HG02840 (cell line): ENCODE results near the gene DDIAS.
"Not testable (repeated sequence)": the region's sequence is repeated elsewhere in the genome, so short reads cannot be mapped to it uniquely, and the experiment has no call there.

Experiments
- ATAC-seq: cut with Tn5 transposase; IDR thresholded peaks from one replicate; pipeline ENCODE4 v1.9.1; 2021; ENCODE audit warnings: mild to moderate bottlenecking, moderate library complexity, moderate number of reproducible peaks; ENCODE audit not compliant: unreplicated experiment, low FRiP score

The DDIAS gene

DNA sequence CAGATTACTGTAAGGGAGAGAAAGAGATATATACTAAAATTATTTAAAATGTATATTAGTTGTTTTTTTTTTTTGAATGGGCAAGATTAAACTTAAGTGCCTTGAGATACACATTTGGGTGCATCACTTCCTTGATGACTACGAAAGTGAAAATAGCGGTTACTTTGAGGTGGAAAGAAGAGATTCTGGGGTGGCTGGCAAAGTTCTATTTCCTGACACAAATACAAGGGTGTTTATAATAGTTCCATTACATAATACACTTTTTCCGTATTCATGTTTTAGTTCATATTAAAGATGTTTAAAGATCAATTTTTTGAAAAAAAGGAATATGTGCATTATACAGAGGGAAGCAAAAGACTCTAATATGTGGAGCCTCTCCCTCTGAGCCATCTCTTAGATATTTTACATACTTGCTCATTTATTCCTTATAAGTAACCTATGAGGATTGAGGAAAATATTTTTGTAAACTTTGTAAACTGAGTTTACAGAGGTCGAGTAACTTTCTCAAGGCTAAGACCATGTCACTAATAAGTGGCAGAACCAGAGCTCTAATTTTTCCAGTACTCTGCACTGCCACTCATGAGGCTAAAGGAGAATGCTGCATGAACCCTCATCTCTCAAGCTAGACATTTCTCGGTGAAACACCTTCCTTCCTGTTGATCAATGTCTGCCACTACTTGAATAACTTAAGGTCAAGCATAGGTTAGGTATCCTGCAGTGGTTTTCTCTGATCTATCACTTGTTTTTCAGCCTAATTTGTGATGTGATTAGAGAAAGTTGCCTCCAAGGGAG is 58.6 kb downstream of the DDIAS start:
- peak; percentile 81 for ATAC-seq

DNA sequence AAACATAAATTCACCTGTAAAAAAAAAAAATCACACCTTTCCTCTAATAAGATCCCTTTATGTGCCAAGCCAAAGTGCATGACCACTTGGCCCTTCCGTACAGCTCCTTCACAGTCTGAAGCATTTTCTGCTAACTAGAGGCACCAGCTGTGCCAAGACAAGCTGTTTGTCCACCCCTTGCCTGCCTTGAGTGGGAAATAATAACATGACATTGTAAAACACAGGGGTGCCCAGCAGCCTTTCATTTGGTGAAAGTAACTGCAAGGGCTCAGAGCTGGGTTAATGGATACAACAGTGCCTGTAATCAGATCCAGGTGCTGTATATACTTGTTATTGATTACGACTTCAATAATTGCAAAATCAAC is 59.2 kb downstream of the DDIAS start:
- peak; percentile 14 for ATAC-seq

DNA sequence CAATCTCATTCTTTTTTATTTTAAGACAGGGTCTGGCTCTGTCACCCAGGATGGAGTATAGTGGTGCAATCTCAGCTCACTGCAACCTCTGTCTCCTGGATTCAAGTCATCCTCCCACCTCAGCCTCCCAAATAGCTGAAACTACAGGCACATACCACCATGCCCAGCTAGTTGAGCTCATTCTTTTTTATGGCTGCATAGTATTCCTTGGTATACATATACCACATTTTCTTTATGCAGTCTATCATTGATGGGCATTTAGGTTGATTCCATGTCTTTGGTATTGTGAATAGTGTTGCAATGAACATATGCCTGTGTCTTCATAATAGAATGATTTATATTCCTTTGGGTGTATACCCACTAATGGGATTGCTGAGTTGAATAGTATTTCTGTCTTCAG is 60.5 kb downstream of the DDIAS start:
- ATAC-seq = not testable (repeated sequence)

DNA sequence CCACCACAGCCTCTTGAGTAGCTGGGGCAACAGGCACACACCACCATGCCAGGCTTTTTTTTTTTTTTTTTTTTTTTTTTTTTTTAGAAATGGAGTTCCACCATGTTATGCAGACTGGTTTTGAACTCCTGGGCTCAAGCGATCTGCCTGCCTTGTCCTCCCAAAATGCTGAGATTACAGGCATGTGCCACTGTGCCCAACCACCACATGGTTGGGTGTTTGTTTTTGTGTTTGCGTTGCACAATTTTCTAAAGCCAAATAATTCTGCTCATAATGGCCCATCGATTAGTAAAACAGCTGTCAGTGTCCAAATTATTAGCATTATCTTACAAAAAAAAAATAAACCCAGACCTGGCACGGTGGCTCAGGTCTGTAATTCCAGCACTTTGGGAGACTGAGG is 65.8 kb downstream of the DDIAS start:
- ATAC-seq = no peak

DNA sequence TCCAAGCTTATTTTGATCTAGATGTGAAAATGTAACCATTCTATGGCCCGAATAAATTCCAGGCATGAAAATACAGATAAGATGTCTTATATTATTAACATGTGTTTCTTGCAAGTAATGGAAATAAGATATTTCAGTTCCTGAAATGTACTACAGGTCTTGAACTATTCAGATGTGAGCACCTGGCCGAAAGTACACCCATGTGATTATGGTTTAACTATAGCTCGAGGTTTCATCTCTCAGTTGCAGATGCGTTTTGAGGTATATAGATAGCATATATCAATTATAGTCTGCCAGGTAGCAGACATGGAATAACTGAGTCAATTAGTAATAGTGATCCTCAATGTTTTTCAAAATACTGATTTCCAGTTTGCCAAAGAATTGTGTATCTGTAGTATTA is 68.3 kb downstream of the DDIAS start:
- ATAC-seq = peak; percentile 95

DNA sequence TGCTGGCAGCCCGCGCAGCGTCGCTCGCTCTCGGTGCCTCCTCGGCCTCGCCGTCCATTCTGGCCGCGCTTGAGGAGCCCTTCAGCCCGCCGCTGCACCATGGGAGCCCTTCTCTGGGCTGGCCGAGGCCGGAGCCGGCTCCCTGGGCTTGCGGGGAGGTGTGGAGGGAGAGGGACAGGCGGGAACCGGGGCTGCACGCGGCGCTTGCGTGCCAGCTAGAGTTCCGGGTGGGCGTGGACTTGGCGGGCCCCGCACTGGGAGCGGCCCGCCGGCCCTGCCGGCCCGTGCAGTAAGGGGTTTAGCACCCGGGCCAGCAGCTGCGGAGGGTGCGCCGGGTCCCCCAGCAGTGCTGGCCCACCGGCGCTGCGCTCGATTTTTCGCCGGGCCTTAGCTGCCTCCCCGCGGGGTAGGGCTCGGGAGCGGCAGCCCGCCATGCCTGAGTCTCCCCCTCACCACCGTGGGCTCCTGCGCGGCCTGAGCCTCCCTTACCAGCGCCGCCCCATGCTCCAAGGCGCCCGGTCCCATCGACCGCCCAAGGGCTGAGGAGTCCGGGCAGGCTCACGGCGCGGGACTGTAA is 69.1 kb downstream of the DDIAS start:
- ATAC-seq = not testable (repeated sequence)

DNA sequence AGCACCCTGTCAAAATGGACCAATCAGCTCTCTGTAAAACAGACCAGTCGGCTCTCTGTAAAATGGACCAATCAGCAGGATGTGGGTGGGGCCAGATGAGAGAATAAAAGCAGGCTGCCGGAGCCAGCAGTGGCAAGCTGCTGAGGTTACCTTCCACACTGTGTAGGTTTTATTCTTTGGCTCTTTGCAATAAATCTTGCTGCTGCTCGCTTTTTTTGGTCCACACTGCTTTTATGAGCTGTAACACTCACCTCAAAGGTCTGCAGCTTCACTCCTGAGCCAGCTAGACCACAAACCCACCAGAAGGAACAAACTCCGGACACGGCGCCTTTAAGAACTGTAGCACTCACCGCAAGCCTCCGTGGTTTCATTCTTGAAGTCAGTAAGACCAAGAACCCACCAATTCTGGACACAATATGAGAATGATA is 70.0 kb downstream of the DDIAS start:
- ATAC-seq = not testable (repeated sequence)

DNA sequence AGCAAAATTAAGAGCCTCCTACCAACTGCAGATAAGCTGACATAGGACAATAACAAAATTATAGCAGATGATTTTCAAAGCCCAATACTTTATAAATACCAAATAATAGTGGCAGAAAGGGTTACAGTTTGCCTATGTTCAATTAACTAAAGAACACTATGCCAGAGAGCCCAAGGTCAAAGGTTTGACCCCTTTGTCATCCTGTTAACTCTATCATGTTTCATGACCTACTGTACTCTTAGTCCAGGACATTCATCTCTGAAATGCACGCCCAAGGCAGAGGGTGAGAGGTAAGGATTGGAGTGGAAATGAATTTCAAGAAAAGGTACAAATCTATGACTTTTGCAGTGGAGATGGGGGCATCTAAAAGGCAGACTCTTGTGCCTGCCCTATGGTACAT is 70.6 kb downstream of the DDIAS start:
- no peak for ATAC-seq

DNA sequence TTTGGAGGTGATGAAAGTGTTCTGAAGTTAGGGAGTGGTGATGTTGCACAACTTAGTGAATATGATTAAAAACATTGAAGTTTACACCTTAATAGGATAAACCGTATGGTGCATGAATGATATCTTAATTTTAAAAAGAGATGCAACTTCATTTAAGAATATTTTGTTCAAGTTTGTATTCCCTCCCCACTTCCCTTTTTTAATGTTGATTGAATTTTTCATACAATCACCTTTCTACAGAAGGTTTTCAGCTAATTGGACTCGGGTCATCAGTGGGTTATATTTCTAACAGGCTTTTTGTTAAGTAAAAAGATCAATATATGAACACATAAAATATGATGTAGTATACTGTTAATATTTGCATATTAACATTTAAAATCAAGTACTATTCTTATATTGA is 72.6 kb downstream of the DDIAS start:
- no peak for ATAC-seq

DNA sequence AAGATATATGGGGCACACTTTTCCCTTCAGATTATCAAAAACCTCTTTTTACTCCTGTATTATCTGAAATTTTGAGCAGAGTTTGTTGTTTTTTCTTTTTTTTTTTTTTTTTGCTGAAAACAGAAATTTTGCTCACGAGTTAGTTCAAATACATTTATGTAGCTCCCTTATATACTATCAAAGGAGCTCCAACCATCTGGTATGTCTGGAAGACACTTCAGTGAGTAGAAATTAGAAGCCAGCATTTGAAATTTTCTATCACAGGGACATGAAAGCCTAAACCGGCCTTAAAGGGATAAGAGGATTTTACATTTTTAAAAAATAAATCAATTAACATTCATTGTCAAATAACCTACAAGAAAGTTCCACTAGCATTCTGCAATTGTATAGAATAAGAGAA is 73.3 kb downstream of the DDIAS start:
- ATAC-seq = no peak

DNA sequence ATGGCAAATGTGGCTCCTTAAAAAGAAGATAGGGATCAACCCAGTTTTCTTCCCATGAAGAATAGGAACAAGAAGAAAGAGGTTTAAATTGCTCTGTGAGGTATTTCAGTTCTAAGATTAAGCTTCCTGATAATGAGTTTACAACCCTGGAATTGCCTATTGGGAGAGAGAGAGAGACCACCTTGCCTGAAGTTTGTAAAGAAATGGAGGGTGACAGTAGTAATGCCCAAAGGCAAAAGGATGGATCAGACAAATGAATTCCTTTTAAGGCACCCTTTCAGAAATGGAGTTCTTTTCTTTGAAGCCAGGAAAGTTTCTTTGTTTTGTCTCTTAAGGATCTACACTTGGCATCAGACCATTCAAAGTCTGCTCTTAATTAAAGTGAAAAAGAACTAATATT is 74.3 kb downstream of the DDIAS start:
- no peak for ATAC-seq

DNA sequence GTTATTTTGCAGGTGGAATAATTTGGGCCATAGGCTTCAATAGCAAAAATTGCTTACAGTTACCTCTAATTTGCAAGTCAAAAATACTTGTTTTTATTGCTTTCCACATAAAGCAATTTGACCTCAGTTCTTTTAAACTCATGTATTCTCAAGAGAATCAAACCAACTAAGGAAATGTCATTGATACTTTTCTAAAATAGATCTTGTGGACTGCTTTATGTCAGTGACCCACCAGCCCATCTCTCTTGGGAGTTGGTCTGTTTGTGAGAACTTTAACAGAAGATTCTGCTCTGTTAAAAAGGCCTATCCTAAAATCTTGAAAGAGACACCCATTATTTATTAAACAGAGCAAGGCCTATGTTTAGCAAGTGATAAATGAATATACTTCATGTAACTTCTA is 75.2 kb downstream of the DDIAS start:
- ATAC-seq = no peak

DNA sequence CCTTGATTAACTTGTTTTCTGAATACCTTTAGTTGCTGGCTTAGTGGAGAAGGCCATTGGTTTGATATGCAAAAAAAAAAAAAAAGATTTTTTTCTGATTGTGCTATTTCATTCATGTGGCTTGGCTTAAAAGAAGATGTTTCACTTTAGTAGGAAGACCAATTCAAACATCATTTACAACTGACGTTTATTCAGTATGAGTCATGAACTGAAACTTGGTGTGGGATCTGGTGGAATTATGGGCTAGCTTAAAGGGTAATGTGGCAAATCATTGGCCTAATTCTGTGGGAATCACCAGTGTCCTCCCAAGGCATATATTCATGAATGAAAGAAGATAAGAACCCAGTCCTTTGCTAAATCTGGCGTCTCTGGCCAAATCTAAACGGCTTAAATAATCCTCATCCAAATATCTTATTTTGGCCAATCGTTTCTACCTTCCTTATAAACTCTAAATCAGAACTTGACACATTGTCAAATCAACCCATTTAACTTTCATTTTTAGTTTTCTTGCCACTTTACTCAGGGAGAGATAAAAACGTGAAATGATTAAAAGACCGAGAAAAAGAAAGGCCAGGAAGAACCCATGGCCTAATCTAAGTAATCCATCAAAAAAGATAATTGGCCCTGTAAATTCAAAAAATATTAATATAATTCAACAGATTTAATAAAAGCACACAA is 77.0 kb downstream of the DDIAS start:
- no peak for ATAC-seq

DNA sequence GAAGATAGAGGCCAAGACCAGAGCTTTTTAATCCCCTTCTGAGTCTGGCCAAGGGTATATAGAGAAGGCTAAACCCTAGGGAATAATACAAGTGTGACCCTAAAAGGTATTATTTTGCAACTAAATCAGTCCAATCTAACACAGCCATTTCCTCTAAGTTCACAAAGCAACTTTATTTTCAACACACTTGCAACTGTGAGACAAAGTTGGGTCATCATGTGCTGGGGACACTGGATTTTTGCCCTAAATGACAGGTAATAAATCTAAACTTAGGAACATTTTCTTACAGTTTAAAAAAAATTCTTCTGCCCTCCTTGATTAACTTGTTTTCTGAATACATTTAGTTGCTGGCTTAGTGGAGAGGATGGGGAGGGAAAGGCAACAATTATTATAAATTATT is 78.3 kb downstream of the DDIAS start:
- ATAC-seq = no peak

DNA sequence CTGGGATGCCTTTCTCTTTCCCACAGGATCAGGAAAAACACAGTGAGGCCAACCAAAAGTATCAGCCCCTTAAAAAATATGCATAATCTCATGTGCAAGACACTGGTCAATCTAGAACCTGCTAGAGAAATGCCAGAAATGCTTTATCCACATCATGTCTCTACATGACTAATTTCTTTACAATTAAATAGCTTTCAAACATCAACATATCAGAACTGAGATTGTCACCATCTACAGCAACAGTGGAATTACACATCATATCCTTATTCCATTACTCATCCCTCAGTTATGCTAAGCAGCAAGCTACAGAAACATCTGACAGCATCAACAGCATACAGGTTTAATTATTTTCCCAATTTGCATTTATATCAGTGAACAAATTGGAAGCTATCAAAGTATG is 78.8 kb downstream of the DDIAS start:
- no peak for ATAC-seq

DNA sequence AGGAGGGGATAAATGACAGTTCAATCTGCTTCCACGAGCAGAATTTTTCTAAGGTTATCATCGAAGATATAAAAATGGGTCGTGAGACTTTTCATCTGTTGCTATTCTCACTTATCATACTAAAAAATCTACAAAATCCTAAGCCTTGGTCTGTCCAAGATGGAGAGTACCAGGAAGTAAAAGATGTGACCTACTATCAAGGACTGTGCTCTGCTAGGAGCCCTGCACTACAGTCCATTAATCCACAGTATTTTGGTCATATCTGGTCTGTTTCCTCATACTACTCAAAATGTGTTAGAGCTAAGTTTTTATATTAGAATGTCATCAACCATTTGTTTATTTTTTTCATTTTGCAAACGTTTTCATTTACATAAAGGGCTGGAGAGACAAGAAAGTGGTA is 79.4 kb downstream of the DDIAS start:
- ATAC-seq = no peak

DNA sequence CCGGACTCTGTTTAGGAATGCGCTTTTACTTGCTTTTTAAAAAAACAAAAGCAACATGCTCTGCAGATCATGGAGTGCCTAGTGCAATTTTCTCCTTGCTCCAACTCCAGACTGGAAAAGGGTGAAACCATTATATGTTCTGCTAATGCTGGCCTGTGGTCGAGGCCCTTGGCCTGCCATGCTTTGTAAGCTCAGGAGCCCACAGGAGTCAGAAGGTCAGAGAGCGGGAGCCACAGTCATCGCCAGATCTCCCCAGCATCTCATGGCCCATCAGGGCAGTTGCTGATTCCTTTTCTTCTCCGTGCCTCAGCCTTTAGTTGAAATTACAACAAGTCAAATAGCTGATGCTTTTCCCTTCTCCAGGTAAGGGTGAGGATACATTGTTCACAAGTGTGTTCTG is 80.3 kb downstream of the DDIAS start:
- ATAC-seq = no peak
